Femur (tissue), 1 donor: ENCODE measurements around the gene MPPED1.

Experiments
- DNase-seq: peaks from one replicate; pipeline ENCODE4 v3.0.0-alpha.2; 2017

Gene MPPED1

GRCh38 chr22:43529934-43530333 is 118.1 kb downstream of the MPPED1 start:
- DNase-seq, result no peak

- DNase-seq, result no peak
These were observed 118.8 kb downstream of the MPPED1 start for GRCh38 chr22:43530349-43531201.

GRCh38 chr22:43531651-43532050 is 119.8 kb downstream of the MPPED1 start:
- no peak for DNase-seq

GRCh38 chr22:43532301-43533155 is 120.7 kb downstream of the MPPED1 start:
- no peak for DNase-seq

GRCh38 chr22:43533156-43533530 is 121.3 kb downstream of the MPPED1 start:
- no peak for DNase-seq

- no peak for DNase-seq
These were observed 122.0 kb downstream of the MPPED1 start for GRCh38 chr22:43533656-43534428.

GRCh38 chr22:43534916-43535315 is 123.1 kb downstream of the MPPED1 start:
- no peak for DNase-seq

GRCh38 chr22:43535336-43535735 is 123.5 kb downstream of the MPPED1 start:
- DNase-seq, result no peak

GRCh38 chr22:43535741-43536140 is 123.9 kb downstream of the MPPED1 start:
- no peak for DNase-seq

GRCh38 chr22:43537019-43537585 is 125.3 kb downstream of the MPPED1 start:
- DNase-seq, result no peak

GRCh38 chr22:43539572-43540528 is 128.0 kb downstream of the MPPED1 start:
- no peak for DNase-seq

- no peak for DNase-seq
These were observed 128.7 kb downstream of the MPPED1 start for GRCh38 chr22:43540529-43540923.

- DNase-seq, result no peak
These were observed 129.2 kb downstream of the MPPED1 start for GRCh38 chr22:43541022-43541421.

GRCh38 chr22:43541462-43542407 is 129.9 kb downstream of the MPPED1 start:
- DNase-seq, result no peak

GRCh38 chr22:43542681-43543521 is 131.1 kb downstream of the MPPED1 start:
- no peak for DNase-seq

GRCh38 chr22:43543522-43544288 is 131.9 kb downstream of the MPPED1 start:
- no peak for DNase-seq

GRCh38 chr22:43544289-43544673 is 132.5 kb downstream of the MPPED1 start:
- no peak for DNase-seq

- DNase-seq, result no peak
These were observed 134.4 kb downstream of the MPPED1 start for GRCh38 chr22:43546186-43546585.
